Measurements from ENCODE around the gene AADACL4. TPM values are rescaled to one million over a fixed set of nuclear protein-coding genes. Genes with fewer than 3 reads are reported as not detected.

Gene AADACL4
- polyA plus RNA-seq, 2 donors, result not detected

DNA sequence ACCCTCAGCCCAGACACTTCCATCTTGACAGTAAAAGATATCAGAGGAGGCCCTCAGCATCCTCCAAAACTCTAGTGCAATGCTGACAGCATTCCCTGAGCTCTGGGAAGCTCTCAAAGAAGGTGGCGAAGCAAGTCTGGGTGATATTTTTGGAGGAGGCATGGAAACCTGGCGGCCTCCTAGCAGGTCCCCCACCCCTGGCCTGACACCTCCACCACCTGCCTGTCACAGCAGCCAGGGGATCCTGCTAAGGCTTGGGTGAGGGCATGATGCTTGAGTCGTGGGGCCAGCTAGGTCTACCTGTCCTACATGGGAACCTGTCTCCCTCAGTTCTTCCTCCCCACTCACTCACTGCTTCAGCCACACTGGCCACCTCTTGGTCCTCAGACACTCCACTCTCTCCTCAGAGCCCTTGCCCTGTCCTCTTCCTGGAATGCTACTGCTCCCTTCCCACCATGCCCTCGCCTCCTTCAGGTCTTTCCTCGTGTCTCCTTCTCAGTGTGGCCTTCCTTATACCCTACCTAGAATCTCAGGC, 34.3 kb upstream of the AADACL4 start:
- H3K9me3 ChIP-seq (ENCODE audit: control insufficient read depth in 2 of 2, insufficient read depth in 1 of 2, low read depth in 1 of 2, low read length in 1 of 2), result no peaks in the 10 kb centered on the region
- 78 to 79% methylated on average over 5 of the region's 5 CpGs for whole genome bisulfite sequencing, 2 donors
- H3K4me1 ChIP-seq (ENCODE audit: control insufficient read depth in 2 of 2, insufficient read depth in 2 of 2, low read length in 1 of 2), result peaks cover 4 to 13% of the 10 kb centered on the region in 2 donors
- H3K4me3 ChIP-seq (ENCODE audit: low read depth in 1 of 2, low read length in 2 of 2), result no peak overlapping the region
- H3K27me3 ChIP-seq (ENCODE audit: control insufficient read depth in 1 of 2, insufficient read depth in 2 of 2, low read length in 2 of 2), result no peaks in the 10 kb centered on the region
- peak overlapping the region in 1 of 2 donors; percentile 66 for H3K27ac ChIP-seq (ENCODE audit: low read depth in 2 of 2, low read length in 1 of 2)
- peaks cover 6 to 25% of the 10 kb centered on the region in 2 donors for H3K36me3 ChIP-seq (ENCODE audit: control insufficient read depth in 2 of 2, insufficient read depth in 2 of 2, low read length in 1 of 2)

DNA sequence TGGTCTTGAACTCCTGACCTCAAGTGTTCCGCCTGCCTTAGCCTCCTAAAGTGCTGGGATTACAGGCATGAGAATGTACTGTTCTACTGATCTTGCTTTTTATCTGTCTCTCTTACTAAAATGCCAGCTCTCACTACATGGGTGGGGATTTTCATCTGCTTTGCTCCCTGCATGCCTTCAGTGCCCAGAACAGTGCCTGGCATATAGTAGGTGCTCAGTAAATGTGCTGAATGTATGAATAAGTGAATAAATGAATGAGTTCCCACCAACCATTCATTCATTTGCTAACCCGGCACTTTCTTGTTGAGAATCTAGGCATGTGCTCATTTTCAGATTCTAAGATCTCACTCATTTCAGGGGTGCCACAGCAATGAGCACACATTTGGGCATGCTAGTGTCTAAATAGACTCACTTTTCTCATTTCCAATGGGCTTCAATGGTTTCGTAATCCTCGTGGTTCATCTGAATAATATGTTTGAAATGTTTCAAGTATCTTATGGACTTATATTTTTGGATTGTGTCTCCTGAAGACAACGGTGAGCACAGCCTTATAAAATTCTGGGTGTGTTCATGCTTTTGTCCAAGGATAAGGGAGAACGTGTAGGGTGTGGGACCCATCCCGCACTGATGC, 33.5 kb upstream of the AADACL4 start:
- 73 to 80% methylated on average over 7 of the region's 7 CpGs for WGBS, 2 donors
- Histone ChIP-seq H3K36me3 (ENCODE audit: control insufficient read depth in 2 of 2, insufficient read depth in 2 of 2, low read length in 1 of 2) (peaks cover 6 to 25% of the 10 kb centered on the region in 2 donors), H3K27ac (ENCODE audit: low read depth in 2 of 2, low read length in 1 of 2) (peak overlapping the region in 1 of 2 donors; percentile 58)

DNA sequence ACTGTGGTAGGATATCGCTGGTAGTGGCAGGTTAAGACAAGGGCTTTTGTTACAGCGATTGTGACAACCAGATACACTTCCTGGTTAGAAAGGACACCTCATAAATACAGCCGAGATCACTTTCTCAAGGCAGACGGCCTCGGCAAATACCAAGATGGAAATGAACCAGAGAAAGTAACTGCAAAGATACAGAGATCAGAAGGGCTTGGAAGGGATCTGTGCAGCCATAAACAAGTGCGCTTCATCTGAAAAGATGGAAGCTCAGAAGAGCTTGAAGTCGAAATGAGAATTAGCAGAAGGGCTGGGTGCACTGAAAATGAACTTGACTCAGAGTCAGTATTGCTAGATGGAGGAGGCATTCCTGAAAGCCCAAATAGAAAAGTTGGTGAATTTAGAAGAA, 32.9 kb upstream of the AADACL4 start:
- H3K27me3 ChIP-seq (ENCODE audit: control insufficient read depth in 1 of 2, insufficient read depth in 2 of 2, low read length in 2 of 2), result no peaks in the 10 kb centered on the region
- no peak overlapping the region for H3K4me3 ChIP-seq (ENCODE audit: low read depth in 1 of 2, low read length in 2 of 2)
- H3K36me3 ChIP-seq (ENCODE audit: control insufficient read depth in 2 of 2, insufficient read depth in 2 of 2, low read length in 1 of 2), result peaks cover 6 to 25% of the 10 kb centered on the region in 2 donors
- H3K27ac ChIP-seq (ENCODE audit: low read depth in 2 of 2, low read length in 1 of 2), result peak overlapping the region in 1 of 2 donors; percentile 58
- H3K4me1 ChIP-seq (ENCODE audit: control insufficient read depth in 2 of 2, insufficient read depth in 2 of 2, low read length in 1 of 2), result peaks cover 4 to 15% of the 10 kb centered on the region in 2 donors
- no peaks in the 10 kb centered on the region for H3K9me3 ChIP-seq (ENCODE audit: control insufficient read depth in 2 of 2, insufficient read depth in 1 of 2, low read depth in 1 of 2, low read length in 1 of 2)
- 67 to 72% methylated on average over 7 of the region's 7 CpGs for WGBS, 2 donors

More for the DNA sequence above, 33.5 kb upstream of the AADACL4 start:
- no peaks in the 10 kb centered on the region for H3K27me3 ChIP-seq (ENCODE audit: control insufficient read depth in 1 of 2, insufficient read depth in 2 of 2, low read length in 2 of 2)
- no peaks in the 10 kb centered on the region for H3K9me3 ChIP-seq (ENCODE audit: control insufficient read depth in 2 of 2, insufficient read depth in 1 of 2, low read depth in 1 of 2, low read length in 1 of 2)
- H3K4me3 ChIP-seq (ENCODE audit: low read depth in 1 of 2, low read length in 2 of 2), result no peak overlapping the region
- H3K4me1 ChIP-seq (ENCODE audit: control insufficient read depth in 2 of 2, insufficient read depth in 2 of 2, low read length in 1 of 2), result peaks cover 4 to 15% of the 10 kb centered on the region in 2 donors

DNA sequence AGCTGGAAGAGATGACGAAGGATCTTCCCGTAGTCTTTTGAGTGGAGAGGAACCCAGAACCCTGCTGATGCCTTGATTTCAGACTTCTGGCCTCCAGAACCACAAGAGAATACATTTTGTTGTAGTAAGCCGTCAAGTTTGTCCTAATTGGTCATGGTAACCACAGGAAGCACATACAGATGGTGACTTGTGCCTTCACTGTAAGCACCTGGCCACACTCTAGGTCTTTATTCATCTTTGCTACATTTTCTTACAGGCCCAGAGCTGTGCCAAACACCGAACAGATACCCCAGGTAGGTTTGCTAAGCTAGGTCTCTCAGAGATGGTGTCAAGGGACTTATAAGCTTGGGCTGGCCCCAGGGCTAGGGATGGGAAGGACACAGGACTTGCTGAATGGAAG, 30.7 kb upstream of the AADACL4 start:
- 79 to 80% methylated on average over 4 of the region's 4 CpGs for WGBS, 2 donors
- Histone ChIP-seq H3K27me3 (ENCODE audit: control insufficient read depth in 1 of 2, insufficient read depth in 2 of 2, low read length in 2 of 2) (no peaks in the 10 kb centered on the region), H3K27ac (ENCODE audit: low read depth in 2 of 2, low read length in 1 of 2) (peak overlapping the region in 1 of 2 donors; percentile 20), H3K9me3 (ENCODE audit: control insufficient read depth in 2 of 2, insufficient read depth in 1 of 2, low read depth in 1 of 2, low read length in 1 of 2) (no peaks in the 10 kb centered on the region), H3K36me3 (ENCODE audit: control insufficient read depth in 2 of 2, insufficient read depth in 2 of 2, low read length in 1 of 2) (peaks cover 6 to 24% of the 10 kb centered on the region in 2 donors), H3K4me3 (ENCODE audit: low read depth in 1 of 2, low read length in 2 of 2) (no peak overlapping the region), H3K4me1 (ENCODE audit: control insufficient read depth in 2 of 2, insufficient read depth in 2 of 2, low read length in 1 of 2) (peaks cover 4 to 15% of the 10 kb centered on the region in 2 donors)

GRCh38 chr1:12614402-12615158, 29.3 kb upstream of the AADACL4 start:
- Histone ChIP-seq H3K27me3 (ENCODE audit: control insufficient read depth in 1 of 2, insufficient read depth in 2 of 2, low read length in 2 of 2) (no peaks in the 10 kb centered on the region), H3K4me1 (ENCODE audit: control insufficient read depth in 2 of 2, insufficient read depth in 2 of 2, low read length in 1 of 2) (peaks cover 5 to 16% of the 10 kb centered on the region in 2 donors), H3K4me3 (ENCODE audit: low read depth in 1 of 2, low read length in 2 of 2) (peak overlapping the region; percentile 93 to 96), H3K9me3 (ENCODE audit: control insufficient read depth in 2 of 2, insufficient read depth in 1 of 2, low read depth in 1 of 2, low read length in 1 of 2) (no peaks in the 10 kb centered on the region), H3K27ac (ENCODE audit: low read depth in 2 of 2, low read length in 1 of 2) (peak overlapping the region; percentile 95 to 99), H3K36me3 (ENCODE audit: control insufficient read depth in 2 of 2, insufficient read depth in 2 of 2, low read length in 1 of 2) (peaks cover 6 to 16% of the 10 kb centered on the region in 2 donors)
- WGBS, 2 donors, result 56 to 58% methylated on average over 7 of the region's 7 CpGs

- H3K27me3 ChIP-seq (ENCODE audit: control insufficient read depth in 1 of 2, insufficient read depth in 2 of 2, low read length in 2 of 2), result no peaks in the 10 kb centered on the region
- H3K4me3 ChIP-seq (ENCODE audit: low read depth in 1 of 2, low read length in 2 of 2), result peak overlapping the region; percentile 93 to 96
- H3K27ac ChIP-seq (ENCODE audit: low read depth in 2 of 2, low read length in 1 of 2), result peak overlapping the region; percentile 95 to 99
- WGBS, 2 donors, result 13 to 14% methylated on average over 12 of the region's 12 CpGs
- H3K36me3 ChIP-seq (ENCODE audit: control insufficient read depth in 2 of 2, insufficient read depth in 2 of 2, low read length in 1 of 2), result peaks cover 6 to 14% of the 10 kb centered on the region in 2 donors
- peaks cover 6 to 19% of the 10 kb centered on the region in 2 donors for H3K4me1 ChIP-seq (ENCODE audit: control insufficient read depth in 2 of 2, insufficient read depth in 2 of 2, low read length in 1 of 2)
- no peaks in the 10 kb centered on the region for H3K9me3 ChIP-seq (ENCODE audit: control insufficient read depth in 2 of 2, insufficient read depth in 1 of 2, low read depth in 1 of 2, low read length in 1 of 2)
Observed at GRCh38 chr1:12615159-12615864, 28.6 kb upstream of the AADACL4 start.

- H3K4me3 ChIP-seq (ENCODE audit: low read depth in 1 of 2, low read length in 2 of 2), result peak overlapping the region; percentile 93 to 96
- WGBS, 2 donors, result 12% methylated on average over 17 of the region's 17 CpGs
- peak overlapping the region; percentile 95 to 99 for H3K27ac ChIP-seq (ENCODE audit: low read depth in 2 of 2, low read length in 1 of 2)
- peaks cover under 1 to 10% of the 10 kb centered on the region in 2 donors for H3K36me3 ChIP-seq (ENCODE audit: control insufficient read depth in 2 of 2, insufficient read depth in 2 of 2, low read length in 1 of 2)
- H3K4me1 ChIP-seq (ENCODE audit: control insufficient read depth in 2 of 2, insufficient read depth in 2 of 2, low read length in 1 of 2), result peaks cover 6 to 23% of the 10 kb centered on the region in 2 donors
- H3K9me3 ChIP-seq (ENCODE audit: control insufficient read depth in 2 of 2, insufficient read depth in 1 of 2, low read depth in 1 of 2, low read length in 1 of 2), result no peaks in the 10 kb centered on the region
- no peaks in the 10 kb centered on the region for H3K27me3 ChIP-seq (ENCODE audit: control insufficient read depth in 1 of 2, insufficient read depth in 2 of 2, low read length in 2 of 2)
Observed at GRCh38 chr1:12615865-12616708, 27.8 kb upstream of the AADACL4 start.

- Histone ChIP-seq H3K4me1 (ENCODE audit: control insufficient read depth in 2 of 2, insufficient read depth in 2 of 2, low read length in 1 of 2) (peaks cover 6 to 23% of the 10 kb centered on the region in 2 donors), H3K27ac (ENCODE audit: low read depth in 2 of 2, low read length in 1 of 2) (peak overlapping the region; percentile 95 to 99), H3K9me3 (ENCODE audit: control insufficient read depth in 2 of 2, insufficient read depth in 1 of 2, low read depth in 1 of 2, low read length in 1 of 2) (no peaks in the 10 kb centered on the region), H3K27me3 (ENCODE audit: control insufficient read depth in 1 of 2, insufficient read depth in 2 of 2, low read length in 2 of 2) (no peaks in the 10 kb centered on the region), H3K4me3 (ENCODE audit: low read depth in 1 of 2, low read length in 2 of 2) (peak overlapping the region; percentile 93 to 96), H3K36me3 (ENCODE audit: control insufficient read depth in 2 of 2, insufficient read depth in 2 of 2, low read length in 1 of 2) (peaks cover 0 to 5% of the 10 kb centered on the region in 2 donors)
- WGBS, 2 donors, result 1 to 2% methylated on average over 53 of the region's 53 CpGs
Observed at GRCh38 chr1:12616709-12617373, 27.0 kb upstream of the AADACL4 start.

Data from esophagus (tissue), 2 donors.